KOPT-K1 (cell line): ENCODE results near the gene LBX1.

Source experiments
- H3K27ac ChIP-seq: fragments of 200-600 bp; sonication (generic); 2 replicates; pipeline ENCODE4 v1.5.1; 2016; ENCODE audit warnings: antibody characterized with exemption, mild to moderate bottlenecking, low read depth, low read length; ENCODE audit not compliant: poor library complexity, severe bottlenecking
- H3K36me3 ChIP-seq: fragments of 200-600 bp; sonication (generic); 2 replicates; pipeline ENCODE4 v1.5.1; 2017; ENCODE audit warnings: antibody characterized with exemption, mild to moderate bottlenecking, low read length, moderate library complexity; ENCODE audit not compliant: insufficient read depth
- H3K9me3 ChIP-seq: fragments of 200-600 bp; sonication (generic); 2 replicates; pipeline ENCODE4 v1.5.1; 2017; ENCODE audit warnings: antibody characterized with exemption, low read length, mild to moderate bottlenecking; ENCODE audit not compliant: insufficient read depth, poor library complexity, severe bottlenecking

The LBX1 gene

DNA sequence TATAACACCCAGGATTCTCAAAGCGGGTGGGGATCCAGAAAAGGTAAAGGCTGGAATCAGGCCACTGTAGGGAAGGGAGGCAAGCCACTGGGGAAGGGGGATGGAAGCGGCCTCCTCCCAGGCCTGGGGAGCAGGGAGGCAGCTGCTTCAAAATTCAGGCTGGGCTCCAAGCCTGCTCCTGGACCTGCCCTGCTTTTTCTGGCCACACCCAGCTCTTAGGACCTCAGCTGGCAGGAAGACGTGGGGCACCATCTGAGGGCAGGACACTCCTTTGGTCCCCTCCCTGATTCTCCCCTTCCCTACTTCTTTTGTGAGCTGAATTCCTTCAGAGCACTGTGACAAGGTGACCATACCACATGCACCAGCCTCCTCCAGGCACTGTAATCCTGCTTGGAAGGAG is 4.6 kb upstream of the LBX1 start:
- no peak overlapping the region for H3K27ac ChIP-seq
- no peaks in the 10 kb centered on the region for H3K36me3 ChIP-seq
- H3K9me3 ChIP-seq: no peaks in the 10 kb centered on the region

- Histone ChIP-seq H3K27ac (no peak overlapping the region), H3K36me3 (no peaks in the 10 kb centered on the region), H3K9me3 (no peaks in the 10 kb centered on the region)
Observed at GRCh38 chr10:101233443-101233842, 4.2 kb upstream of the LBX1 start.

GRCh38 chr10:101231912-101232689 is 2.8 kb upstream of the LBX1 start:
- H3K9me3 ChIP-seq: no peaks in the 10 kb centered on the region
- H3K36me3 ChIP-seq: no peaks in the 10 kb centered on the region
- no peak overlapping the region for H3K27ac ChIP-seq

- H3K36me3 ChIP-seq: no peaks in the 10 kb centered on the region
- H3K27ac ChIP-seq: no peak overlapping the region
- H3K9me3 ChIP-seq: no peaks in the 10 kb centered on the region
Observed at GRCh38 chr10:101231092-101231491, 1.8 kb upstream of the LBX1 start.

GRCh38 chr10:101230183-101230917 is 1.1 kb upstream of the LBX1 start:
- no peaks in the 10 kb centered on the region for H3K36me3 ChIP-seq
- H3K9me3 ChIP-seq: no peaks in the 10 kb centered on the region
- no peak overlapping the region for H3K27ac ChIP-seq

- Histone ChIP-seq H3K9me3 (no peaks in the 10 kb centered on the region), H3K36me3 (no peaks in the 10 kb centered on the region), H3K27ac (no peak overlapping the region)
Observed at GRCh38 chr10:101228966-101229265, 347 bp downstream of the LBX1 start.

DNA sequence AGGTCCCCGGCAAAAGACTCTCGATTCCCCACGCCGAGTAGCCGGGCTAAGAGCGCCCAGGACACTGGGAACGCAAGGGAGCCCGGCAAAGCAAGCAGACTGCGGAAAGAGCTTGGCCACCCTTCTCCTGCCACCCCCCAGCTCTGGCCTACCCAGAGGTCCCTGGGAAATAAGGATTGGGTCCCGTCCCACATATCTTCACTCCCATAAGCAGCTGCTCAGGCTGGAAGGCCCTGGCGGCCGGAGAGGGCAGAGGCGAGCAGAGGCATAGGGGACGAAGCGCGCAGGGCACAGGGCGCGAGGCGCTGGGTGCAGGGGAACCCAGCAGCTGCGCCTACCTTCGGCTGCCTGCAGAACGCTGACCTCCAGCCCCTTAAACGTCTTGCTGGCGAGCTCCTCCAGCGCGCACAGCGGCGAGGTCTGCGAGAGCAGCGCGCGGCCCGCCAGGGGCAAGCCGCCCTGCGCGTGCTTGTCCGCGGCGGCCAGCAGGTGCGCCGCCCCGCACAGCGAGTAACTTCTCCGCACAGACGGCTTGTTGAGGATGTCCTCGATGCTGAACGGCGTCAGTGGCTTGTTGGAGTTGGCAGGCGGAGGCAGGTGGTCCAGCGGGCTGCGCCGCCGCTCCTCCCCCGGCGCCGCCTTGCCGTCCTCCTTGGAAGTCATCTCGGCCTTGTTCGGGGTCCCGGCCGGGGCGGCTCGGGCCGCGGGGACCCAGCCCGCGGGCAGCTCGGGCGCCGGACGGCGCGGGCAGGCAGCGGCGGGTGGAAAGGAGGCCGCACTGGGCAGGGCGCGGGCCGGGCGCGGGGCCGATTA is 904 bp downstream of the LBX1 start:
- Histone ChIP-seq H3K27ac (no peak overlapping the region), H3K36me3 (no peaks in the 10 kb centered on the region), H3K9me3 (no peaks in the 10 kb centered on the region)

DNA sequence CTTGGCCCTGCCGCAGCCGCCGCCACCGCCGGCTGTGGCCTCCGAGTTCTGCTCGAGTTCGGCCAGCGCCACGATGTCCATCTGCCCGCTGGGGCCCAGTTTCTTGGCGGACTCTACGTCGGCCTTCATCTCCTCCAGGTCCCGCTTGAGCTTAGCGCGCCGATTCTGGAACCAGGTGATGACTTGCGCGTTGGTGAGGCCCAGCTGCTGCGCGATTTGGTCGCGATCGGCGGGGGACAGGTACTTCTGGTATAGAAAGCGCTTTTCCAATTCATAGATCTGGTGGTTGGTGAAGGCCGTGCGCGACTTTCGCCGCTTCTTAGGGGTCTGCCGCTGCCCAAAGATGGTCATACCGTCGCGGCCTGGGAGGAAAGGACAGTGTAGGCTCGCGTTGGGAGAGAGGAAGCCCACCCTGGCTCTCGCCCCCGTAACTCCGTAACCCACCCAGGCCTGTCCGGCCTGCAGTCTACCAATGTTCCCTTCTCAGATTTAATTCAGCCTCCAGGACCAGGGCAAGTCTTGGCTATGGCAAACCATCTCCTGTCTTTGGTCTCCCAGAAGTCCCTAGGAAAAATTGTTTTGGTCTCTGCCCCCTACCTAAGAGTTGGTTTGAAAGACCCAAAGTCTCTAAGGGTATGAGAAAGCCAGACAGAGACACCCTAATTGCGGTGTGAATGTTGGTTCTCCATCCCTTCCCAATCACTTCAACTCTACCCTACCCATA is 1.7 kb downstream of the LBX1 start:
- Histone ChIP-seq H3K36me3 (no peaks in the 10 kb centered on the region), H3K9me3 (no peaks in the 10 kb centered on the region), H3K27ac (no peak overlapping the region)

- H3K9me3 ChIP-seq: no peaks in the 10 kb centered on the region
- H3K36me3 ChIP-seq: no peaks in the 10 kb centered on the region
- H3K27ac ChIP-seq: no peak overlapping the region
Observed at GRCh38 chr10:101226491-101227428, 2.5 kb downstream of the LBX1 start.

- Histone ChIP-seq H3K27ac (no peak overlapping the region), H3K36me3 (no peaks in the 10 kb centered on the region), H3K9me3 (no peaks in the 10 kb centered on the region)
Observed at GRCh38 chr10:101225846-101226421, 3.3 kb downstream of the LBX1 start.

GRCh38 chr10:101224910-101225823 is 4.1 kb downstream of the LBX1 start:
- Histone ChIP-seq H3K36me3 (no peaks in the 10 kb centered on the region), H3K9me3 (no peaks in the 10 kb centered on the region), H3K27ac (no peak overlapping the region)

- Histone ChIP-seq H3K9me3 (no peaks in the 10 kb centered on the region), H3K36me3 (no peaks in the 10 kb centered on the region), H3K27ac (no peak overlapping the region)
Observed at GRCh38 chr10:101224060-101224909, 5.0 kb downstream of the LBX1 start.
